K562 (cell line): ENCODE results near the gene SLC29A3. TPM values are rescaled to one million over a fixed set of nuclear protein-coding genes. Genes with fewer than 3 reads are reported as not detected.

Experiments
- BRD4 ChIP-seq: fragments of 200-600 bp; sonication (generic); IDR thresholded peaks from 2 replicates; pipeline ENCODE4 v1.6.1; 2017; ENCODE audit warnings: inconsistent platforms
- CBX8 ChIP-seq: fragments of 200-600 bp; sonication (generic); IDR thresholded peaks from 2 replicates; pipeline ENCODE4 v1.6.1; 2012; ENCODE audit warnings: borderline replicate concordance, mixed run types, low read depth, mild to moderate bottlenecking, moderate library complexity, mixed read lengths, low read length, control low read depth, inconsistent platforms; ENCODE audit not compliant: poor library complexity, severe bottlenecking; ENCODE audit errors: extremely low read depth
- MAFK ChIP-seq: IDR thresholded peaks from 2 replicates; pipeline ENCODE4 v1.6.1; 2011; ENCODE audit warnings: low read length, improper control_type of control experiment
- MCM2 ChIP-seq: fragments of 450-650 bp; IDR thresholded peaks from 2 replicates; pipeline ENCODE4 v1.6.1; 2017; ENCODE audit warnings: low read depth, mild to moderate bottlenecking
- MYNN ChIP-seq, 2 experiments: sonication (generic); formaldehyde crosslinking in 1 of 2; IDR thresholded peaks; 2 replicates each; pipeline versions ENCODE4 v1.5.0 to v1.6.1; 2016 to 2020; ENCODE audit warnings: antibody characterized with exemption in 1 of 2, missing genetic modification reagents in 1 of 2
- NCOR1 ChIP-seq: fragments of 450-650 bp; IDR thresholded peaks from 2 replicates; pipeline ENCODE4 v1.6.1; 2016; ENCODE audit warnings: mild to moderate bottlenecking, moderate library complexity
- NFE2 ChIP-seq: IDR thresholded peaks from 2 replicates; pipeline ENCODE4 v1.6.1; 2014; ENCODE audit warnings: antibody characterized with exemption, low read depth
- NR2C1 ChIP-seq, 2 experiments: fragments of 450-650 bp; IDR thresholded peaks; 2 replicates each; pipeline ENCODE4 v1.6.1; 2017; ENCODE audit warnings: mild to moderate bottlenecking in 2 of 2, antibody characterized with exemption in 1 of 2, inconsistent platforms in 1 of 2, missing compliant biosample characterization in 1 of 2, missing genetic modification characterization in 1 of 2
- PML ChIP-seq: IDR thresholded peaks from 2 replicates; pipeline ENCODE4 v1.6.1; 2012; ENCODE audit warnings: low read length, inconsistent platforms
- RBM22 ChIP-seq: fragments of 200-400 bp; formaldehyde crosslinking; IDR thresholded peaks from 2 replicates; pipeline ENCODE4 v1.6.1; 2018; ENCODE audit warnings: low read length, low read depth; ENCODE audit not compliant: poor library complexity, severe bottlenecking
- RHOXF2B ChIP-seq: fragments of 250-450 bp; sonication (Bioruptor Pico); conservative IDR thresholded peaks from 2 replicates; pipeline ENCODE4 v1.5.1; 2021
- RNF2 ChIP-seq: sonication (generic); IDR thresholded peaks from 2 replicates; pipeline ENCODE4 v1.6.1; 2016
- SREBF1 ChIP-seq: fragments of 150-350 bp; IDR thresholded peaks from 2 replicates; pipeline ENCODE4 v1.6.1; 2014; ENCODE audit warnings: antibody characterized with exemption, low read depth, low read length, borderline replicate concordance
- SRSF9 ChIP-seq: fragments of 200-400 bp; formaldehyde crosslinking; IDR thresholded peaks from 2 replicates; pipeline ENCODE4 v1.6.1; 2017; ENCODE audit warnings: low read depth, low read length, borderline replicate concordance
- THRAP3 ChIP-seq: fragments of 450-650 bp; IDR thresholded peaks from 2 replicates; pipeline ENCODE4 v1.6.1; 2016; ENCODE audit warnings: mild to moderate bottlenecking, inconsistent platforms, borderline replicate concordance
- XRCC5 ChIP-seq: fragments of 200-400 bp; formaldehyde crosslinking; IDR thresholded peaks from 2 replicates; pipeline ENCODE4 v1.6.1; 2017; ENCODE audit warnings: low read depth, mild to moderate bottlenecking, low read length
- ZBED1 ChIP-seq: IDR thresholded peaks from 2 replicates; pipeline ENCODE4 v1.6.1; 2014
- ZFX ChIP-seq: sonication (generic); formaldehyde crosslinking; IDR thresholded peaks from 2 replicates; pipeline ENCODE4 v1.8.0; 2022; ENCODE audit warnings: mild to moderate bottlenecking, missing genetic modification reagents, moderate library complexity
- ZNF24 ChIP-seq: fragments of 450-650 bp; IDR thresholded peaks from 2 replicates; pipeline ENCODE4 v1.6.1; 2016
- ZNF3 ChIP-seq: fragments of 250-450 bp; sonication (Bioruptor Pico); IDR thresholded peaks from 2 replicates; pipeline ENCODE4 v1.5.0; 2021; ENCODE audit warnings: mild to moderate bottlenecking, moderate library complexity
- ZNF444 ChIP-seq: fragments of 250-450 bp; sonication (Bioruptor Pico); IDR thresholded peaks from 2 replicates; pipeline ENCODE4 v1.4.0; 2020; ENCODE audit warnings: mild to moderate bottlenecking, moderate library complexity
- ZNF589 ChIP-seq: fragments of 200-800 bp; sonication (Bioruptor generic); IDR thresholded peaks from 2 replicates; pipeline ENCODE4 v1.6.1; 2016; ENCODE audit warnings: low read depth, missing genetic modification characterization, missing compliant biosample characterization
- ZNF696 ChIP-seq: fragments of 250-450 bp; sonication (Bioruptor Pico); conservative IDR thresholded peaks from 2 replicates; pipeline ENCODE4 v1.4.0; 2020; ENCODE audit warnings: mild to moderate bottlenecking, moderate library complexity
- polyA plus RNA-seq, 8 experiments: library from polyadenylated mRNA; depleted of rRNA in 4 of 8; stranded (reverse) in 5 of 8; unstranded in 3 of 8; fragments of >200 nt; fragmentation: Nextera tagmentation in 2 of 8; fragmentation: Illumina TruSeq in 1 of 8; extraction: Ambion mirVana in 2 of 8; extraction: Trizol in 1 of 8; gene quantifications; 2 replicates each; pipeline versions ENCODE4 v1.2.1 to v1.2.3, GENCODE V29; 2011 to 2014; ENCODE audit warnings: inconsistent platforms in 1 of 8, missing spikeins in 1 of 8
- total RNA-seq, 7 experiments: library from RNA; depleted of rRNA in 6 of 7; stranded (reverse); fragments of >200 nt in 6 of 7; fragmentation: Illumina TruSeq in 2 of 7; extraction: Trizol in 2 of 7; gene quantifications; 2 replicates each; pipeline versions ENCODE4 v1.2.1 to v1.2.3, GENCODE V29; 2011 to 2021; ENCODE audit warnings: low replicate concordance in 1 of 7
- TF ChIP-seq, protein P1 (sequence below): fragments of 450-650 bp; IDR thresholded peaks from 2 replicates; pipeline ENCODE4 v1.6.1; 2018; ENCODE audit warnings: mild to moderate bottlenecking, low read depth; ENCODE audit not compliant: partially characterized antibody
- TF ChIP-seq, protein P2 (sequence below): sonication (generic); formaldehyde crosslinking; IDR thresholded peaks from 2 replicates; pipeline ENCODE4 v1.8.0; 2022; ENCODE audit warnings: mild to moderate bottlenecking, missing genetic modification reagents, borderline replicate concordance

SLC29A3 gene
- total and polyA plus RNA-seq, 9 of the 15 experiments (the other 6 are each of a cell fraction or from before 2014, with no cell fraction given): 2.1 to 10.7 (median 4.6) TPM

DNA sequence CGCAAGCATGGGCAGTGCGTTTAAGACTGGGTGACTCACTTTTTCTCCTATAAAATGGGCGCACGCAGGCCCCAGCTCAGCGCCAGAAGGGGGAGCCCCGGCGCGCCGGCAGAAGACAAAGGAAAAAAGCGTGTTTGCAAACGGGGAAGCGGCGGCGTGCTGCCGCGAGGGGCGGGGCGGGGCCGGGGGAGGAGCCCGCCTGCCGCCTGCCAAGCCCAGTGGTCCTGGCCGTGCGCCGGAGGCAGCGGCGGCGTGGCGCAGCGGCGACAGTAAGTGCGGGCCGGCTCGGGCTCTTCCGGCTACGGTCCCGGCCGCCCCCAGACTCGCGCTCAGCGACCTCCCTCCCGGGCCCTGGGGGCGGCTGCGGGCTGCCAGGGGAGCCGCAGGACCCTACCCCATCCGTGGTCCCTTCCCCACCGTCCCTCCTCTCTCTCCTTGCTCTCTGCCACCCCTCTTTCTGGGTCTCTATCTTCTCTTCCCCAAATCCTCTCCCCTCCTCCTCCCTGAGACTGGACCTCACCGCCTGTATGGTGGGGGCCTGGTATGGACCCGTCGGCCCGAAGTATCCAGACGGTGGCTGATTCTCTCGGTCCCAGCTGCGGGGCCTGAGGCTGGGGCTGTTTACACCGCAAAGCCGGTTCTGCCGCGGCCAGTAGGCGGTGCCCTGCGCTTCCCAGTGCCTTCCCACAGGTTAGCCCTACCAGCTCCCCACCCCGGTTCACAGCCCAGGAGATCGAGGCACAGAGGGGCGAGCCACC lies at the start of gene SLC29A3 (continued):
- TF ChIP-seq ZNF24 (no peak; the same call in 1 of the 2 replicates), RBM22 (peak; percentile 70), ZNF3 (CRISPR knock-in tag) (no peak), RHOXF2B (no peak), XRCC5 (peak; percentile 42; the same call in 1 of the 2 replicates), BRD4 (no peak), NCOR1 (no peak), MCM2 (no peak), SRSF9 (no peak), ZFX (peak; percentile 45; the same call in 1 of the 2 replicates), NFE2 (peak; percentile 16; the same call in 1 of the 2 replicates), THRAP3 (no peak), ZNF696 (CRISPR knock-in tag) (no peak), ZBED1 (peak; percentile 62; the same call in 1 of the 2 replicates), MYNN (IDR thresholded peaks at IDR 0.05) (peak; percentile 42; the same call in 1 of the 2 replicates), MYNN (CRISPR knock-in tag; IDR thresholded peaks at IDR 0.05) (no peak), RNF2 (no peak), CBX8 (no peak), NR2C1 (IDR thresholded peaks at IDR 0.05) (no peak), NR2C1 (tag; IDR thresholded peaks at IDR 0.05) (no peak), PML (peak; percentile 53; the same call in 1 of the 2 replicates), SREBF1 (0 out of 2 replicates have a peak, but pooled peaks have one; percentile 52), MAFK (no peak), ZNF444 (CRISPR knock-in tag) (no peak), ZNF589 (no peak)
- TF ChIP-seq, protein P1, sequence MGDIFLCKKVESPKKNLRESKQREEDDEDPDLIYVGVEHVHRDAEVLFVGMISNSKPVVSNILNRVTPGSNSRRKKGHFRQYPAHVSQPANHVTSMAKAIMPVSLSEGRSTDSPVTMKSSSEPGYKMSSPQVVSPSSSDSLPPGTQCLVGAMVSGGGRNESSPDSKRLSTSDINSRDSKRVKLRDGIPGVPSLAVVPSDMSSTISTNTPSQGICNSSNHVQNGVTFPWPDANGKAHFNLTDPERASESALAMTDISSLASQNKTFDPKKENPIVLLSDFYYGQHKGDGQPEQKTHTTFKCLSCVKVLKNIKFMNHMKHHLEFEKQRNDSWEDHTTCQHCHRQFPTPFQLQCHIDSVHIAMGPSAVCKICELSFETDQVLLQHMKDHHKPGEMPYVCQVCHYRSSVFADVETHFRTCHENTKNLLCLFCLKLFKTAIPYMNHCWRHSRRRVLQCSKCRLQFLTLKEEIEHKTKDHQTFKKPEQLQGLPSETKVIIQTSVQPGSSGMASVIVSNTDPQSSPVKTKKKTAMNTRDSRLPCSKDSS: no peak
- TF ChIP-seq, protein P2, sequence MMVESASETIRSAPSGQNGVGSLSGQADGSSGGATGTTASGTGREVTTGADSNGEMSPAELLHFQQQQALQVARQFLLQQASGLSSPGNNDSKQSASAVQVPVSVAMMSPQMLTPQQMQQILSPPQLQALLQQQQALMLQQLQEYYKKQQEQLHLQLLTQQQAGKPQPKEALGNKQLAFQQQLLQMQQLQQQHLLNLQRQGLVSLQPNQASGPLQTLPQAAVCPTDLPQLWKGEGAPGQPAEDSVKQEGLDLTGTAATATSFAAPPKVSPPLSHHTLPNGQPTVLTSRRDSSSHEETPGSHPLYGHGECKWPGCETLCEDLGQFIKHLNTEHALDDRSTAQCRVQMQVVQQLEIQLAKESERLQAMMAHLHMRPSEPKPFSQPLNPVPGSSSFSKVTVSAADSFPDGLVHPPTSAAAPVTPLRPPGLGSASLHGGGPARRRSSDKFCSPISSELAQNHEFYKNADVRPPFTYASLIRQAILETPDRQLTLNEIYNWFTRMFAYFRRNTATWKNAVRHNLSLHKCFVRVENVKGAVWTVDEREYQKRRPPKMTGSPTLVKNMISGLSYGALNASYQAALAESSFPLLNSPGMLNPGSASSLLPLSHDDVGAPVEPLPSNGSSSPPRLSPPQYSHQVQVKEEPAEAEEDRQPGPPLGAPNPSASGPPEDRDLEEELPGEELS (CRISPR knock-in tag): peak; percentile 94
